Glutamatergic neuron (in vitro differentiated cells): ENCODE data around the gene LIFR. TPM values are rescaled to one million over a fixed set of nuclear protein-coding genes. Genes with fewer than 3 reads are reported as not detected.

Experiments used
- DNase-seq: peaks from one replicate; pipeline ENCODE4 v3.0.0; 2022
- H3K27ac Mint-ChIP-seq: one replicate; pipeline ENCODE4 v1.8.0; 2020; ENCODE audit warnings: mild to moderate bottlenecking, mixed read lengths, inconsistent platforms; ENCODE audit not compliant: unreplicated experiment
- H3K27me3 Mint-ChIP-seq: one replicate; pipeline ENCODE4 v1.8.0; 2020; ENCODE audit warnings: mild to moderate bottlenecking, moderate library complexity, mixed read lengths, inconsistent platforms; ENCODE audit not compliant: unreplicated experiment
- H3K36me3 Mint-ChIP-seq: one replicate; pipeline ENCODE4 v1.8.0; 2020; ENCODE audit warnings: mild to moderate bottlenecking, mixed read lengths, inconsistent platforms; ENCODE audit not compliant: unreplicated experiment
- H3K4me1 Mint-ChIP-seq: one replicate; pipeline ENCODE4 v1.8.0; 2020; ENCODE audit warnings: mild to moderate bottlenecking, low read depth, mixed read lengths, inconsistent platforms; ENCODE audit not compliant: unreplicated experiment
- H3K4me3 Mint-ChIP-seq: one replicate; pipeline ENCODE4 v1.8.0; 2020; ENCODE audit warnings: mild to moderate bottlenecking, mixed read lengths, inconsistent platforms; ENCODE audit not compliant: unreplicated experiment
- H3K9me3 Mint-ChIP-seq: one replicate; pipeline ENCODE4 v1.8.0; 2020; ENCODE audit warnings: mild to moderate bottlenecking, moderate library complexity, mixed read lengths, inconsistent platforms; ENCODE audit not compliant: unreplicated experiment
- CTCF ChIP-seq: fragments of 200-600 bp; sonication (generic); IDR thresholded peaks from one replicate; pipeline ENCODE4 v1.5.0; 2021; ENCODE audit not compliant: partially characterized antibody, unreplicated experiment
- total RNA-seq: library from RNA; stranded (reverse); fragmentation: NEBNext Ultra II Directional; extraction: Animal tissue kit (Norgen Biotek cat#: 25700); gene quantifications from one replicate; pipeline ENCODE4 v1.2.1, GENCODE V29; 2021; ENCODE audit not compliant: unreplicated experiment

Gene LIFR
- total RNA-seq, 1 donor from 2014 or later = 41.6 TPM

GRCh38 chr5:38533286-38534155 is 22.9 kb downstream of the LIFR start:
- Mint-ChIP-seq H3K27ac (no peak overlapping the region), H3K4me3 (no peak overlapping the region), H3K4me1 (peaks cover 10% of the 10 kb centered on the region), H3K36me3 (no peaks in the 10 kb centered on the region), H3K9me3 (peaks cover 2% of the 10 kb centered on the region), H3K27me3 (no peaks in the 10 kb centered on the region)
- no peak for TF ChIP-seq CTCF
- no peak for DNase-seq

GRCh38 chr5:38532165-38532669 is 24.2 kb downstream of the LIFR start:
- no peaks in the 10 kb centered on the region for H3K36me3 Mint-ChIP-seq
- no peak overlapping the region for H3K27ac Mint-ChIP-seq
- no peaks in the 10 kb centered on the region for H3K27me3 Mint-ChIP-seq
- TF ChIP-seq CTCF = no peak
- peaks cover 10% of the 10 kb centered on the region for H3K4me1 Mint-ChIP-seq
- DNase-seq = no peak
- H3K9me3 Mint-ChIP-seq = peaks cover 2% of the 10 kb centered on the region
- no peak overlapping the region for H3K4me3 Mint-ChIP-seq

- Mint-ChIP-seq H3K27ac (no peak overlapping the region), H3K27me3 (no peaks in the 10 kb centered on the region), H3K36me3 (no peaks in the 10 kb centered on the region), H3K9me3 (peaks cover 2% of the 10 kb centered on the region), H3K4me3 (no peak overlapping the region), H3K4me1 (peaks cover 7% of the 10 kb centered on the region)
- TF ChIP-seq CTCF = no peak
- no peak for DNase-seq
Measured at GRCh38 chr5:38531518-38531917, 24.9 kb downstream of the LIFR start.

- Mint-ChIP-seq H3K4me3 (no peak overlapping the region), H3K4me1 (peaks cover 2% of the 10 kb centered on the region), H3K27me3 (no peaks in the 10 kb centered on the region), H3K36me3 (no peaks in the 10 kb centered on the region), H3K9me3 (peaks cover 2% of the 10 kb centered on the region), H3K27ac (no peak overlapping the region)
- DNase-seq = no peak
- TF ChIP-seq CTCF = no peak
Measured at GRCh38 chr5:38529955-38530646, 26.3 kb downstream of the LIFR start.
